Hematopoietic multipotent progenitor cell treated with erythropoietin and hydrocortisone succinate and interleukin-3 and kit ligand, for 17 days (in vitro differentiated cells): ENCODE results near the gene TLK2.
"Not testable (repeated sequence)": the region's sequence is repeated elsewhere in the genome, so short reads cannot be mapped to it uniquely, and the experiment has no call there.

ENCODE experiments used
- DNase-seq: peaks from one replicate; pipeline ENCODE4 v3.0.0-alpha.2; 2015; ENCODE audit warnings: low spot score

The TLK2 gene

GRCh38 chr17:62603783-62604182 lies 125.2 kb downstream of the TLK2 start:
- not testable (repeated sequence) for DNase-seq

GRCh38 chr17:62605588-62605987 lies 127.0 kb downstream of the TLK2 start:
- DNase-seq: no peak

GRCh38 chr17:62611292-62611691 lies 132.7 kb downstream of the TLK2 start:
- no peak for DNase-seq

- no peak for DNase-seq
Observed at GRCh38 chr17:62611728-62612127, 133.1 kb downstream of the TLK2 start.

GRCh38 chr17:62612289-62612688 lies 133.7 kb downstream of the TLK2 start:
- not testable (repeated sequence) for DNase-seq

- DNase-seq: not testable (repeated sequence)
Observed at GRCh38 chr17:62613095-62613494, 134.5 kb downstream of the TLK2 start.

- no peak for DNase-seq
Observed at GRCh38 chr17:62614142-62614541, 135.5 kb downstream of the TLK2 start.

- no peak for DNase-seq
Observed at GRCh38 chr17:62615503-62615902, 136.9 kb downstream of the TLK2 start.

GRCh38 chr17:62616993-62617893 lies 138.6 kb downstream of the TLK2 start:
- DNase-seq: no peak

- no peak for DNase-seq
Observed at GRCh38 chr17:62617894-62618472, 139.4 kb downstream of the TLK2 start.

- DNase-seq: no peak
Observed at GRCh38 chr17:62618647-62619416, 140.2 kb downstream of the TLK2 start.

- no peak for DNase-seq
Observed at GRCh38 chr17:62619417-62620155, 141.0 kb downstream of the TLK2 start.

GRCh38 chr17:62621223-62621622 lies 142.6 kb downstream of the TLK2 start:
- DNase-seq: no peak

GRCh38 chr17:62625184-62625869 lies 146.7 kb downstream of the TLK2 start:
- no peak for DNase-seq

GRCh38 chr17:62625870-62626200 lies 147.2 kb downstream of the TLK2 start:
- DNase-seq: no peak

GRCh38 chr17:62626719-62627218 lies 148.1 kb downstream of the TLK2 start:
- no peak for DNase-seq

GRCh38 chr17:62627219-62627903 lies 148.7 kb downstream of the TLK2 start, which contains the start of gene MRC2:
Gene MRC2 (plus strand): TSS chr17:62627670. CDS start chr17:62627803, 133 bp downstream.
- DNase-seq: no peak

- DNase-seq: no peak
Observed at GRCh38 chr17:62627904-62628633, 149.4 kb downstream of the TLK2 start.

- no peak for DNase-seq
Observed at GRCh38 chr17:62628831-62629555, 150.4 kb downstream of the TLK2 start.
